Gastroesophageal sphincter (tissue), 3 donors: ENCODE results near the gene RMND5B.

Experiments used
- EP300 ChIP-seq: sonication (generic); formaldehyde crosslinking; IDR thresholded peaks from one replicate; pipeline ENCODE4 v1.6.1; 2017; ENCODE audit warnings: antibody characterized with exemption, mild to moderate bottlenecking
- POLR2A ChIP-seq, 2 donors: fragments of 450-650 bp; IDR thresholded peaks; one replicate each; pipeline ENCODE4 v1.6.1; 2017; ENCODE audit warnings: antibody characterized with exemption in 2 of 2, mild to moderate bottlenecking in 2 of 2, moderate library complexity in 1 of 2
- POLR2AphosphoS5 ChIP-seq: sonication (generic); formaldehyde crosslinking; IDR thresholded peaks from one replicate; pipeline ENCODE4 v1.6.1; 2017; ENCODE audit warnings: antibody characterized with exemption
- TF ChIP-seq, protein P1 (sequence below), 4 experiments: fragments of 200-600 bp in 2 of 4; fragments of 450-650 bp in 2 of 4; sonication (generic) in 1 of 4; IDR thresholded peaks; one replicate each; pipeline ENCODE4 v1.5.1; 2017 to 2019; ENCODE audit warnings: antibody characterized with exemption in 4 of 4, mild to moderate bottlenecking in 2 of 4, moderate library complexity in 2 of 4

DNA sequence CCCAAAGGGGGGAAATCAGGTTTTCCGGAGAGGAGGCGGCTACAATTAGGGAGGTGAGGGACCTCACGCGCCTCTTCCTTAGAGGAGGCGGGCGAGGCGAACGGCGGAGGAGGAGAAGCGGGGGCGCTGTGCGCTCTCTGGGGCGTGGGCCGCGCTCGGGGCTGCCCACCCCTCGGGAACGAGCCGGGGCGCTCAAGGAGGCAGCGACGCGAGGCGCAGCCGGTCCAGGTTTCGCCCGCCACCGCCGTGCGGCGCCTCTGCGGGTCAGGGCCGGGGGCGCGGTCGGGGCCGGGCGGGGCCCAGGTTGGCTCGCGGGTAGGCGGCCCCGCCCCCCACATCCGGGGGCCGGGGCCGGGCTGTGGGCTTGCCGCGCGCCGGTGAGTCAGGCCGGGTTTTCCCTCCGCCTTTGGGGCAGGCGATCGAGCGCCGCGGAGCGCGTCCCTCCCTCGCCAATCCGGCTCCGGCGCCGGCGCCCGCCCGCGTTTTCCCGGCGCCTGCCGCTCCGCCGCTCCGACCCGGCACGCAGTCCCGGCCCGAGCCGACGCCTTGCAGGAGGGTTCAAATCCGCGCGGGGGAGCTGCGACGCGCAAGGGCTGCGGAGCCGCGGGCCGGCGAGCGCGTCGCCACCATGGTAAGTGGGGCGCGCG, 17.6 kb upstream of the RMND5B start, which contains the start of gene N4BP3:
- TF ChIP-seq, protein P1, sequence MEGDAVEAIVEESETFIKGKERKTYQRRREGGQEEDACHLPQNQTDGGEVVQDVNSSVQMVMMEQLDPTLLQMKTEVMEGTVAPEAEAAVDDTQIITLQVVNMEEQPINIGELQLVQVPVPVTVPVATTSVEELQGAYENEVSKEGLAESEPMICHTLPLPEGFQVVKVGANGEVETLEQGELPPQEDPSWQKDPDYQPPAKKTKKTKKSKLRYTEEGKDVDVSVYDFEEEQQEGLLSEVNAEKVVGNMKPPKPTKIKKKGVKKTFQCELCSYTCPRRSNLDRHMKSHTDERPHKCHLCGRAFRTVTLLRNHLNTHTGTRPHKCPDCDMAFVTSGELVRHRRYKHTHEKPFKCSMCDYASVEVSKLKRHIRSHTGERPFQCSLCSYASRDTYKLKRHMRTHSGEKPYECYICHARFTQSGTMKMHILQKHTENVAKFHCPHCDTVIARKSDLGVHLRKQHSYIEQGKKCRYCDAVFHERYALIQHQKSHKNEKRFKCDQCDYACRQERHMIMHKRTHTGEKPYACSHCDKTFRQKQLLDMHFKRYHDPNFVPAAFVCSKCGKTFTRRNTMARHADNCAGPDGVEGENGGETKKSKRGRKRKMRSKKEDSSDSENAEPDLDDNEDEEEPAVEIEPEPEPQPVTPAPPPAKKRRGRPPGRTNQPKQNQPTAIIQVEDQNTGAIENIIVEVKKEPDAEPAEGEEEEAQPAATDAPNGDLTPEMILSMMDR (IDR thresholded peaks at IDR 0.05), result no peak
- no peak for TF ChIP-seq EP300
- no peak for TF ChIP-seq POLR2AphosphoS5
- no peak for TF ChIP-seq POLR2A (IDR thresholded peaks at IDR 0.05)
